ENCODE data around the gene PCSK6.

DNA sequence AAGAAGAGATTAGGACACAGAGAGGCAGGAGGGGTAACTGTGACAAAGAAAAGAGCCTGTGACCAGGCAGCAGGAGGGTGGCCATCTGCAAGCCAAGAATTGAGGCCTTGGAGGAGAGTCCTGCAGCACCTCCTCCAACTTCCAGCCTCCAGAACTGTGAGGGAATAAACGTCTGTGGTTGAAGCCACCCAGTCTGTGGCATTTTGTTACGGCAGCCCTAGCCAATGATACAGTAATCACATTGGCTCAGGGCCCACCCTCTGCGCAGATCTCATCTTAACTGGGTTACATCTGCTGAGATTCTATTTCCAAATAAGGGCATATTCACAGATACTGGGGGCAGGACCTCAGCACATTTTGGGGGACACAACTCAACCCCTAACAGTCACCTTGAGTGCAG lies 223.5 kb downstream of the PCSK6 start:
- TF ChIP-seq, protein P1, sequence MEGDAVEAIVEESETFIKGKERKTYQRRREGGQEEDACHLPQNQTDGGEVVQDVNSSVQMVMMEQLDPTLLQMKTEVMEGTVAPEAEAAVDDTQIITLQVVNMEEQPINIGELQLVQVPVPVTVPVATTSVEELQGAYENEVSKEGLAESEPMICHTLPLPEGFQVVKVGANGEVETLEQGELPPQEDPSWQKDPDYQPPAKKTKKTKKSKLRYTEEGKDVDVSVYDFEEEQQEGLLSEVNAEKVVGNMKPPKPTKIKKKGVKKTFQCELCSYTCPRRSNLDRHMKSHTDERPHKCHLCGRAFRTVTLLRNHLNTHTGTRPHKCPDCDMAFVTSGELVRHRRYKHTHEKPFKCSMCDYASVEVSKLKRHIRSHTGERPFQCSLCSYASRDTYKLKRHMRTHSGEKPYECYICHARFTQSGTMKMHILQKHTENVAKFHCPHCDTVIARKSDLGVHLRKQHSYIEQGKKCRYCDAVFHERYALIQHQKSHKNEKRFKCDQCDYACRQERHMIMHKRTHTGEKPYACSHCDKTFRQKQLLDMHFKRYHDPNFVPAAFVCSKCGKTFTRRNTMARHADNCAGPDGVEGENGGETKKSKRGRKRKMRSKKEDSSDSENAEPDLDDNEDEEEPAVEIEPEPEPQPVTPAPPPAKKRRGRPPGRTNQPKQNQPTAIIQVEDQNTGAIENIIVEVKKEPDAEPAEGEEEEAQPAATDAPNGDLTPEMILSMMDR (IDR thresholded peaks at IDR 0.05; ENCODE audit: insufficient read depth, low read length, poor library complexity, severe bottlenecking) = no peak
- TF ChIP-seq EZH2phosphoT487 (conservative IDR thresholded peaks at IDR 0.05; ENCODE audit: low read length) = no peak
